Heart left ventricle (tissue), 16 donors: ENCODE results near the gene C6orf136. TPM values are rescaled to one million over a fixed set of nuclear protein-coding genes. Genes with fewer than 3 reads are reported as not detected.

ENCODE experiments used
- ATAC-seq, 4 donors: fragments of 200-7000 bp; cut with Tn5 transposase; one replicate each; pipeline ENCODE4 v1.9.1; 2020 to 2022; ENCODE audit warnings: moderate library complexity in 4 of 4, mild to moderate bottlenecking in 3 of 4, moderate number of reproducible peaks in 1 of 4
- DNase-seq, 5 donors: peaks; one replicate each; pipeline ENCODE4 v3.0.0-alpha.2; 2020
- H3K27ac ChIP-seq, 12 donors: fragments of 200-600 bp; sonication (generic) in 4 of 12; one replicate each; pipeline versions ENCODE4 v1.5.0 to v1.8.0; 2016 to 2022; ENCODE audit warnings: mild to moderate bottlenecking in 2 of 12
- H3K27me3 ChIP-seq, 9 donors: fragments of 200-600 bp; sonication (generic) in 2 of 9; one replicate each; pipeline versions ENCODE4 v1.5.1 to v1.8.0; 2016 to 2022; ENCODE audit warnings: mild to moderate bottlenecking in 3 of 9
- H3K36me3 ChIP-seq, 9 donors: fragments of 200-600 bp; sonication (generic) in 2 of 9; one replicate each; pipeline versions ENCODE4 v1.5.0 to v1.8.0; 2018 to 2022; ENCODE audit warnings: mild to moderate bottlenecking in 2 of 9
- H3K4me1 ChIP-seq, 12 donors: fragments of 200-600 bp; sonication (generic) in 4 of 12; one replicate each; pipeline versions ENCODE4 v1.5.0 to v1.8.0; 2016 to 2022; ENCODE audit warnings: mild to moderate bottlenecking in 3 of 12
- H3K4me3 ChIP-seq, 12 donors: fragments of 200-600 bp; sonication (generic) in 4 of 12; one replicate each; pipeline versions ENCODE4 v1.5.0 to v1.8.0; 2017 to 2022; ENCODE audit warnings: mild to moderate bottlenecking in 9 of 12, moderate library complexity in 4 of 12
- H3K9me3 ChIP-seq, 12 donors: fragments of 200-600 bp; sonication (generic) in 4 of 12; one replicate each; pipeline versions ENCODE4 v1.5.0 to v1.8.0; 2016 to 2022; ENCODE audit warnings: mild to moderate bottlenecking in 1 of 12
- CTCF ChIP-seq, 12 donors: fragments of 200-600 bp; sonication (generic) in 4 of 12; IDR thresholded peaks; one replicate each; pipeline versions ENCODE4 v1.5.0 to v1.8.0; 2018 to 2022; ENCODE audit warnings: antibody characterized with exemption in 12 of 12, mild to moderate bottlenecking in 5 of 12
- POLR2A ChIP-seq, 2 donors: fragments of 450-650 bp; IDR thresholded peaks; one replicate each; pipeline ENCODE4 v1.6.1; 2017; ENCODE audit warnings: antibody characterized with exemption in 2 of 2, mild to moderate bottlenecking in 2 of 2, moderate library complexity in 2 of 2
- WGBS, 4 donors: extraction: QIAGEN DNeasy Blood & Tissue Kit in 2 of 4; methylation state at CpG; one replicate each; pipeline versions ENCODE4 v1.1.5 to v1.1.7; 2013 to 2018; 5-methylcytosine and 5-hydroxymethylcytosine counted together
- intact Hi-C, 10 donors: fragments of 100-400 bp; cut with DNase I; formaldehyde crosslinking; loops; one replicate each; pipeline versions ENCODE4 v1.11.1 to v1.14.2; 2022
- polyA plus RNA-seq, 2 donors: library from polyadenylated mRNA; stranded (reverse); fragments of 200-250 nt; gene quantifications; one replicate each; pipeline ENCODE4 v1.2.3, GENCODE V29; 2013
- total RNA-seq, 9 donors: library from RNA; depleted of rRNA in 2 of 9; stranded (reverse); fragments of >200 nt in 2 of 9; fragmentation: NEBNext Ultra II Directional in 3 of 9; extraction: Animal tissue kit (Norgen Biotek cat#: 25700) in 3 of 9; gene quantifications; one replicate each; pipeline versions ENCODE4 v1.1.0 to v1.2.4, GENCODE V29; 2016 to 2023
- donor health status: ischemic (EF 13 %, LVEDD 7.1; RV severe dilation, severe dysfunction).
- donor health status: healthy with polysubstance abuse.
- donor health status: DM: no; HTN: yes; CAD: no.
- donor health status: DM: no; HTN: no; CAD: no.
- donor health status: ischemic (EF 25% LVEDD 6.9; RV normal size, moderate dysfunction).
- donor health status: ischemic (EF 25% LVEDD 5.7; RV mildly dilated, moderate dysfunction).
- donor health status: healthy.
- donor health status: DM: yes; HTN: yes; CAD: no.
- donor health status: ischemic (EF 35%, LVEDD 5.7; RV mildly dilated, moderate dysfunction).
- donor health status: nonischemic (EF 11% LVEDD 7.7; RV severe dilation, severe dysfunction).
- donor health status: DM: yes; HTN: yes; CAD: no.
- donor health status: PGD.
- donor health status: ischemic (EF 29% LVEDD 5.4; RV normal size, mild dysfunction).
- donor health status: nonischemic (EF 23%, LVEDD 6.1; RV moderate dilation, normal function).

The C6orf136 gene
- total and polyA plus RNA-seq, 11 donors = 27.9 to 79.3 (median 47.4) TPM

- Histone ChIP-seq H3K4me3 (peak overlapping the region; percentile 57 to 92 (median 78)), H3K4me1 (peaks cover 0 to 58% (median 53%) of the 10 kb centered on the region in 12 donors), H3K27me3 (no peaks in the 10 kb centered on the region), H3K36me3 (peaks cover 0 to 55% (median 27%) of the 10 kb centered on the region in 9 donors), H3K9me3 (no peaks in the 10 kb centered on the region), H3K27ac (peak overlapping the region; percentile 90 to 99 (median 96))
- TF ChIP-seq POLR2A (IDR thresholded peaks at IDR 0.05) (no peak), CTCF (IDR thresholded peaks at IDR 0.05) (no peak)
- intact Hi-C loops = loop anchor here in 5 of 10 donors (1.0 to 5.0 kb wide), 5 partner anchors 57 to 127 kb away; partner anchors contain the start of genes TUBB (in 2 of the 5), DHX16 (in 1 of the 5), FLOT1 (in 1 of the 5) and GNL1 (in 1 of the 5)
- DNase-seq = peak in 4 of 5 donors; percentile 36 to 48 (median 38)
- no peak for ATAC-seq
- 0 to 1% (median 0%) methylated on average over 10 of the region's 10 CpGs for WGBS, 4 donors
These were observed 31.5 kb upstream of the C6orf136 start for GRCh38 chr6:30615219-30615957.

- peaks cover 0 to 50% (median 45%) of the 10 kb centered on the region in 12 donors for H3K4me1 ChIP-seq
- DNase-seq (no peak), ATAC-seq (no peak)
- 0% methylated on average over 10 of the region's 10 CpGs for WGBS, 4 donors
- peak overlapping the region; percentile 57 to 92 (median 78) for H3K4me3 ChIP-seq
- no peaks in the 10 kb centered on the region for H3K27me3 ChIP-seq
- no peak for TF ChIP-seq CTCF (IDR thresholded peaks at IDR 0.05)
- TF ChIP-seq POLR2A (IDR thresholded peaks at IDR 0.05) = no peak
- intact Hi-C loops = loop anchor here in 6 of 10 donors (1.0 to 5.0 kb wide), 8 partner anchors 45 to 126 kb away; partner anchors contain the start of genes TUBB (in 5 of the 6), GNL1 (in 3 of the 6), PRR3 (in 2 of the 6) and ABCF1 (in 1 of the 6)
- H3K36me3 ChIP-seq = peaks cover 0 to 58% (median 35%) of the 10 kb centered on the region in 9 donors
- H3K9me3 ChIP-seq = no peaks in the 10 kb centered on the region
- peak overlapping the region; percentile 90 to 99 (median 96) for H3K27ac ChIP-seq
These were observed 30.7 kb upstream of the C6orf136 start for GRCh38 chr6:30615958-30616810.

- WGBS, 4 donors = 0% methylated on average over 40 of the region's 40 CpGs
- Histone ChIP-seq H3K36me3 (peaks cover 0 to 58% (median 43%) of the 10 kb centered on the region in 9 donors), H3K9me3 (no peaks in the 10 kb centered on the region), H3K4me1 (peaks cover 0 to 42% (median 37%) of the 10 kb centered on the region in 12 donors), H3K27me3 (no peaks in the 10 kb centered on the region), H3K27ac (peak within 1 kb of the TSS; percentile 94 to 99 (median 97)), H3K4me3 (peak within 1 kb of the TSS; percentile 57 to 92 (median 78))
- TF ChIP-seq CTCF (IDR thresholded peaks at IDR 0.05) (no peak), POLR2A (IDR thresholded peaks at IDR 0.05) (peak; percentile 99)
- intact Hi-C loops = loop anchor here in 7 of 10 donors (1.0 to 5.0 kb wide), 7 partner anchors 46 to 125 kb away; partner anchors contain the start of genes TUBB (in 6 of the 7), GNL1 (in 2 of the 7), PRR3 (in 2 of the 7) and ABCF1 (in 1 of the 7)
- peak; percentile 97 to 100 (median 100) for DNase-seq
- peak; percentile 87 to 92 (median 92) for ATAC-seq
These were observed 29.9 kb upstream of the C6orf136 start, which contains the start of gene PPP1R10 for GRCh38 chr6:30616811-30617564. TSS of gene PPP1R10 (minus strand) at chr6:30617243. CDS start at chr6:30609944, 7,299 bp downstream.
